C4-2B (cell line): ENCODE measurements around the gene BTBD3.

Experiments used
- ZFX ChIP-seq: fragments of 450-650 bp; IDR thresholded peaks from 2 replicates; pipeline ENCODE4 v1.6.1; 2017
- TF ChIP-seq, protein P1 (sequence below): fragments of 450-650 bp; conservative IDR thresholded peaks from 2 replicates; pipeline ENCODE4 v1.5.1; 2017; ENCODE audit warnings: mild to moderate bottlenecking

DNA sequence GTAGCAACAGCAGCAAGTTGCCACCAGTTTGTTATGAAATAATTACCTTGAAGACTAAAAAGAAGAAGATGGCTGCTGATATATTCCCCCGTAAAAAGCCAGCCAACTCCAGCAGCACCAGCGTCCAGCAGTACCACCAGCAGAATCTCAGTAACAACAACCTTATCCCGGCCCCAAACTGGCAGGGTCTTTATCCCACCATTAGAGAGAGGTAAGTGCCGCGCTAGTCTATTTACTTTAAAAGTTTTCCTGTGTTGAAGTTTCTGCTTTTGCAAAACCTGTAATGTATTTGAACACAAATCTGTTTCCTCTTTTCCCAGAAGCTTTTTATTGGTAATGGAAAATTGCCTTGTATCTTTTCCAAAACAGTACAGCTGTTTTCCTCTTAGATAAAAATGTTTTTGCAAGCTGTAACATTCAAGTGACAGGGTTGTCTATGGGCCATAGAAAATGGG lies 725 bp downstream of the BTBD3 start:
- TF ChIP-seq, protein P1, sequence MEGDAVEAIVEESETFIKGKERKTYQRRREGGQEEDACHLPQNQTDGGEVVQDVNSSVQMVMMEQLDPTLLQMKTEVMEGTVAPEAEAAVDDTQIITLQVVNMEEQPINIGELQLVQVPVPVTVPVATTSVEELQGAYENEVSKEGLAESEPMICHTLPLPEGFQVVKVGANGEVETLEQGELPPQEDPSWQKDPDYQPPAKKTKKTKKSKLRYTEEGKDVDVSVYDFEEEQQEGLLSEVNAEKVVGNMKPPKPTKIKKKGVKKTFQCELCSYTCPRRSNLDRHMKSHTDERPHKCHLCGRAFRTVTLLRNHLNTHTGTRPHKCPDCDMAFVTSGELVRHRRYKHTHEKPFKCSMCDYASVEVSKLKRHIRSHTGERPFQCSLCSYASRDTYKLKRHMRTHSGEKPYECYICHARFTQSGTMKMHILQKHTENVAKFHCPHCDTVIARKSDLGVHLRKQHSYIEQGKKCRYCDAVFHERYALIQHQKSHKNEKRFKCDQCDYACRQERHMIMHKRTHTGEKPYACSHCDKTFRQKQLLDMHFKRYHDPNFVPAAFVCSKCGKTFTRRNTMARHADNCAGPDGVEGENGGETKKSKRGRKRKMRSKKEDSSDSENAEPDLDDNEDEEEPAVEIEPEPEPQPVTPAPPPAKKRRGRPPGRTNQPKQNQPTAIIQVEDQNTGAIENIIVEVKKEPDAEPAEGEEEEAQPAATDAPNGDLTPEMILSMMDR = no peak
- no peak for TF ChIP-seq ZFX
